GM18868 (cell line): ENCODE measurements around the gene PTH2.
"Not testable (repeated sequence)": the region's sequence is repeated elsewhere in the genome, so short reads cannot be mapped to it uniquely, and the experiment has no call there.

ENCODE experiments used
- ATAC-seq: cut with Tn5 transposase; IDR thresholded peaks from one replicate; pipeline ENCODE4 v1.9.1; 2021; ENCODE audit warnings: mild to moderate bottlenecking, moderate library complexity; ENCODE audit not compliant: unreplicated experiment

The PTH2 gene, protein sequence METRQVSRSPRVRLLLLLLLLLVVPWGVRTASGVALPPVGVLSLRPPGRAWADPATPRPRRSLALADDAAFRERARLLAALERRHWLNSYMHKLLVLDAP

DNA sequence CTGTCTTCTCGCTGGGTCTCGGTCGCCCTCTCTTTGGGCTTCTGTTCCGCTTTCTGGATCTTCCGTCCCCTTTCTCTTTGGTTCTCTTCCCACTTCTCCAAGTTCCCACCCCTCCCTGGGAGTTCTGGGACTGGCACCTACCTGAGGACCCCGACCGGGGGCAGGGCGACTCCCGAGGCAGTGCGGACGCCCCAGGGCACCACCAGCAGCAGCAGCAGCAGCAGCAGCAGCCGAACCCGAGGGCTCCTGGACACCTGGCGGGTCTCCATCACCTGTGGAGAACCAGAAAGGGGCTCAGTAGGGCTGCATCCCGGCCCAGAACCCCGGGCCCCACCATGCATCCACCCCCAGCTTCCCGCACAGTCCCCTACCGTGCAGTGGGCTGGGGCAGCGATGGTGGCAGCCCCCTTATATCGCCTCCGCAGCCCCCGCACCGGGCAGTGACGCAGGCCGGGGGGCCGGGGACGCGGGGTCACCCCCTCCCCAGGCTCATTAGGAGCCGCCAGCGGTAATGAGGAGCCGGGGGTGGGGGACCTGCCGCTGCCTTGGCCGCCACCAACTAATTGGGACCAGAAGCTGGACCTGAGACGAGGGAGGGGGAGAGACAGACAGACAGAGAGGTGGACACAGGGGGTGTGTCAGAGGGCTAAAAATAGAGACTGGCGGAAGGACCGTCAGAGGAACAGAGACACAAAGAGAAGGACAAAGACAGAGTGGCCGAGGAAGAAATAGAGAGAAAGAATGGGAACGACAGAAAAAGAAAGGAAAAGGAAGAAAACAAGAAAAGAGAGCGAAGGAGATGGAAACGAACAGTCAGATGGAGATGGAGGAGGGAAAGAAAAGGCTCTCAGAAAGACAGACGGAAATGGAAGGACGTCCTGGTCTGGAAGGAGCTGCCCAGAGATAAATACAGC lies at the start of gene PTH2:
PTH2 (minus strand) TSS at position 371 of the 914 bp plus-strand sequence; CDS start at position 269, 102 bp downstream.
- no peak for ATAC-seq

DNA sequence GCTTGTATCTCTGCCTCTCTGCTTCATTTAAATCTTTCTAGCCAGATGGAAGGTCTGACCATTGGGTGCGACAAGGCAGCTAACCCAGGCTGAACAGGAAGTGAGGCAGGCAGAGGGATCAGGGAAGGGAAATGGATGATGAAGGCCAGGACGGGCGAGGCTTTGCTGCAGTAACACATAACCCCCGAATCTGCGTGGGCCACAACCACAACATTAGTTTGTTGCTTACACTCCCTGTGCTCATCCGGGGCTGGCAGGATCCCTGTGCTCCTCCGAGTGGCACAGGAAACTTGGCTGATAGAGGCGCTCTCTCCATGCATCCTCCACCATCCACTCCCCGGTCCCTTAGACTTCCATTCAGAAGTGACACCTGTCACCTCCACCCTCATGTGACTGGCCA lies 49.7 kb upstream of the PTH2 start:
- no peak for ATAC-seq

- ATAC-seq = no peak
These were observed 47.4 kb upstream of the PTH2 start for GRCh38 chr19:49470615-49470978.

DNA sequence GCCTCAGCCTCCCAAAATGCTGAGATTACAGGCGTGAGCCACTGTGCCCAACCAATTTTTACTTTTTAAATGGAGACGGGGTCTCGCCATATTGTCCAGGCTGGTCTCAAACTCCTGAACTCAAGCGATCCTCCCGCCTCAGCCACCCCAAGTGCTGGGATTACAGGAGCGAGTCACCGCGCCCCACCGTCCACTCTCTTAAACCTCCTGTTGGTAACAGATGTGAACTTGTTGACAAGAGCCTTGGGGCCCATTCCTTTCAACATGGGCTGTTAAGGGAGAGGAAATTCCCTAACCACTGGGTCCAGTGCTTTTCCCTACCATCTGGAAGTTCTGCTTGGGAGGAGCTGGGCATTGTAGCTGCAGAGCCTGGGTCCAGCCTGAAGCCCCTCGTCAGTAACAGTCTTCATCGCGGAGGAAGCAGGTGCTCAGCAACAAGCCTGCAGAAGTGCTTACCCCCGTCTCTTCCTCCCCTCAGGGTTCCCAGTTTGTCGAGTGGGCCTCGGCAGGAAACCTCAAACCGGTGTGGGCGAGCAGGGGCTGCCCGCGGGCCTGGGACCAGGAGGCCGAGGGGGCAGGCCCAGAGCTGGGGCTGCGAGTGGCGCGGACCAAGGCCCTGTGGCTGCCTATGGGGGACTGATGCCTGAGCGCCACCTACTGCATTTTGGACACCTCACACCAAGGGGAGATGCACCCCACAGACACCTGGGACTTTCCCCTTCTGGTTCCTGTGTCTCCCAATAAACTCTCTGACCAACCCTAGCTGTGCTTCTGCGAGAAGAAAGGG lies 46.8 kb upstream of the PTH2 start:
- ATAC-seq = peak; percentile 48

GRCh38 chr19:49468746-49469447 lies 45.7 kb upstream of the PTH2 start:
- ATAC-seq = peak; percentile 57

DNA sequence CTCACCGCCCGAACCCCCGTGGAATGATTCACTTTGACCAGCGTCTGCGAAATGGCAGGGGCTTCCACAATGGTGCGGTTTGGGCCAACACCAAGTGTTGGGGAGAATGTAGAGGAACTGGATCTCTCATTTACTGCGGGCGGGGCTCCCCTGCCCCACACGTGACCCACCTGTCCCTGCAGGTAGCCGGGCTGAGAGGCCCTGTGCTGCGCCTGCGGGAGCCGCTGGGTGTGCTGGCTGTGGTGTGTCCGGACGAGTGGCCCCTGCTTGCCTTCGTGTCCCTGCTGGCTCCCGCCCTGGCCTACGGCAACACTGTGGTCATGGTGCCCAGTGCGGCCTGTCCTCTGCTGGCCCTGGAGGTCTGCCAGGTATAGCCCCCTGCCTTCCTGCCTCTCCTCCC lies 45.0 kb upstream of the PTH2 start:
- ATAC-seq = no peak

- ATAC-seq = no peak
These were observed 42.1 kb upstream of the PTH2 start for GRCh38 chr19:49465371-49465770.

- no peak for ATAC-seq
These were observed 40.9 kb upstream of the PTH2 start for GRCh38 chr19:49463960-49464740.

DNA sequence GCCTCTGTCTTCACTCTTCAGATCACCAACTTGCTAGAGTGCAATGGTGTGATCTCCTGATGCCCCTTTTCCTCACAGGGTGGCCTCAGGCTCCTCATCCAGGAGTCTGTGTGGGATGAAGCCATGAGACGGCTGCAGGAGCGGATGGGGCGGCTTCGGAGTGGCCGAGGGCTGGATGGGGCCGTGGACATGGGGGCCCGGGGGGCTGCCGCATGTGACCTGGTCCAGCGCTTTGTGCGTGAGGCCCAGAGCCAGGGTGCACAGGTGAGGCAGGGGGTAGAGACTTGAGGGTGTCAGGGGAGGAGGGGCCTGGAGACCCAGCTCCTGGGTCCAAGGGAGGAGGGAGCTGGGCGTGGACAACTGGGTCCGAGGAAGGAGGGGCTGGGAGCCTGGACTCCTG lies 39.3 kb upstream of the PTH2 start:
- ATAC-seq = no peak

DNA sequence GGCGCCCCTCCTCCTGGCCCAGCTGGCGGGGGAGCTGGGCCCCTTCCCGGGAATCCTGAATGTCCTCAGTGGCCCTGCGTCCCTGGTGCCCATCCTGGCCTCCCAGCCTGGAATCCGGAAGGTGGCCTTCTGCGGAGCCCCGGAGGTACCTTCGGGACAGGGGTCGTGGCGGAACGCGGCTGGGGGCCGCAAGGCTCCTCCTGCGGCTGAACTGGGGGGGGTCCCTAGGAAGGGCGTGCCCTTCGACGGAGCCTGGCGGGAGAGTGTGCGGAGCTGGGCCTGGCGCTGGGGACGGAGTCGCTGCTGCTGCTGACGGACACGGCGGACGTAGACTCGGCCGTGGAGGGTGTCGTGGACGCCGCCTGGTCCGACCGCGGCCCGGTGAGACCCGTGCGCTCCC lies 38.4 kb upstream of the PTH2 start:
- ATAC-seq = no peak

DNA sequence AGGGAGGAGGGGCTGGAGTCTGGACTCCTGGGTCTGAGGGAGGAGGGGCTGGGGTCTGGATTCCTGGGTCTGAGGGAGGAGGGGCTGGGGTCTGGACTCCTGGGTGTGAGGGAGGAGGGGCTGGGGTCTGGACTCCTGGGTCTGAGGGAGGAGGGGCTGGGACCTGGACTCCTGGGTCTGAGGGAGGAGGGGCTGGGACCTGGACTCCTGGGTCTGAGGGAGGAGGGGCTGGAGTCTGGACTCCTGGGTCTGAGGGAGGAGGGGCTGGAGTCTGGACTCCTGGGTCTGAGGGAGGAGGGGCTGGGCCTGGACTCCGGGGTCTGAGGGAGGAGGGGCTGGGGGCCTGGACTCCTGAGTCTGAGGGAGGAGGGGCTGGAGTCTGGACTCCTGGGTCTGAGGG lies 37.9 kb upstream of the PTH2 start:
- ATAC-seq = not testable (repeated sequence)

GRCh38 chr19:49459388-49459787 lies 36.1 kb upstream of the PTH2 start:
- ATAC-seq = no peak

DNA sequence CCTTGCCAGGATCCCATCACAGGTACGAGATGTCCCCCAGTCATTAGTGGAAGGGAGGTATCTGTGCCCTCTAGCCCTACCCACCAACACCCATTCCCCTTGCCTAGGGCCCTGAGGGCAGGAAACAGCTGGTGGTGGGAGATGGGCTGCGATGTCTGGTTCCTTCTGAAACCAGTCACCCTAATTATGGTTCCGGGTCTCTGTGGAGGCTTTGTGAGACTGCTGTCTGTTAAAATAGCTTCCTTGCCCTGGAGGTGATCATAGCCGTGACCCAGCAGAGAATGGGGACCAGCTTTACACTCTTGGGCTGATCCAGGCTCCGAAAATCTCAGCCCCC lies 35.3 kb upstream of the PTH2 start:
- ATAC-seq = no peak

DNA sequence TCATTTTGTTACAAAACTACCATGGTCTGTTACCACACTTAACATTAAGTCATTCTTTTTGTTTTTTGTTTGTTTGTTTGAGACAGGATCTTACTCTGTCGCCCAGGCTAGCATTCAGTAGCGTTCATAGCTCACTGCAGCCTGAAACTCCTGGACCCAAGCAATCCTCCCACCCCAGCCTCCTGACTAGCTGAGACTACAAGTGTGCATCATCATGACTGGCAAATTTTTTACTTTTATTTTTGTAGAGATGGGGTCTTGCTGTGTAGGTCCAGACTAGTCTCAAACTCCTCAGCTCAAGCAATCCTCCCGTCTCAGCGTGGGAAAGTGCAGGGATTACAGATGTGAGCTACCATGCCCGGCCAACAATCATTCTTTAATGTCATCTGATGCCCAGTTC lies 33.1 kb upstream of the PTH2 start:
- no peak for ATAC-seq

DNA sequence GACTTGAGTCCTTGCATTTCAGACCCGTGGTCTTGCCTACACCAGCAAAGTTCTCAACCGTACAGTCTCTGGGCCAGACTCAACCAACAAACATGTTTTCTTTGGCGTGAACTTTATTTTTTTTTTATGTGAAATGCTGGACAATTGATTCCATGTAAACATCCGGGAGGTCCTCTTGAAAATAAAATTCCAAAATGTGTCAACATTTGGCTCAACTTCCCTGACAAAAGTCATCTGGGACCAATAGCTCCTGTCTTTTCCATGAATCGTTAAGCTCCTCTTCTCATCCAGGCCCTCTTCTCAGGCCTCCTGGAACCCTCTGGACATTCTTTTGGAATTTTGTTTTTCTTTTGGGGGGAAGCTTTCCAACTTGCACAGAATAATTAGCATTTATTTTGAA lies 32.5 kb upstream of the PTH2 start:
- ATAC-seq = no peak

DNA sequence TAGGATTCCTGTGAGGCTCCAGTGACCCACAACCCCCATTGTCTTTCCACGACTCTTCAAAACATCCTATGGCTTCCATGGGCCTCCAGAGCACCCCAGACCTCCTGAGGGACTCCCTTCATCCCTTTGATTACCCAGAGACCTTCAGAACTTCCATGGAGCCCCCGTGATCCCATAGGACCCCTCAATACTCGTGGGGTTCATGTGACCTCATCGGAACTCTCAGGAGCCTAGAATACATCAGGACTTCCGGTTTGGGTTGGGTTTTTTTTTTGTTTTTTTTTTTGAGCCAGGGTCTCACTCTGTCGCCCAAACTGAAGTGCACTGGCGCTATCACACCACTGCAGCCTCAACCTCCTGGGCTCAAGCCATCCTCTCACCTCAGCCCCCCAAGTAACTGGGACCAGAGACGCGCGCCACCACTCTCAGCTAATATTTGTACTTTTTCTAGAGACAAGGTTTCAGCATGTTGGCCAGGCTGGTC lies 30.6 kb upstream of the PTH2 start:
- ATAC-seq = no peak

DNA sequence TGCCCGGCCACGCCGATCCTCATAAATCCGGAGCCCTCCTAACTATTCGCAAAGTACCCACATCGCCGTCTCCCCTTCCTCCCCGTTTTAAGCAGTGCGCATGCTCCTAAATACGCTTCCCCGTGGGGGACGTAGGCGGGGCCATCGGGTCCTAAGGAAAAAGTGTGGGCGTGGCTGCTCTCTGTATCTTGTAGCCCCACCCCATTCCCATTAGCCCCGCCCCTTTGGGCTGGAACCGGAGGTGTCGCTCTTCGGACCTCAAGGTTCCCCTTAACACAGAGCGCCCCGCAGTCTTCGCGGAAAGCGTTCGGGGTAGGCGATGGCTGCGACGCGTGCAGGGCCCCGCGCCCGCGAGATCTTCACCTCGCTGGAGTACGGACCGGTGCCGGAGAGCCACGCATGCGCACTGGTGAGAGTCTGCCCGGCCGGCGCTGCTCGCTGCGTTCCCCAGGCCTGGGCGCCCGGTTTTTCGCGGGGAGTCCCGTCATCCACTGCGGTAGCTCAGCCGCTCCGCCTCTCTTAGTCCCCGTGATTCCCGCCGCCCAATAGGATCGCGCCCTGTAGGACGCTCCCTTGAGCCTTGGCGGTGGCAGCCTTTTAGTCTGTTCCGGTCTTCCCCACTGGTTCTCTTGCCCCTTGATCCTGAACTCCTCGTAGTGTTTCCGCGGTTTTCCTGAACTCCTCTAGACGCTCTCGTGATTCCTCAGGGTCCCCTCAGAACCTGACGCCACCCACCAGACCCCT lies 29.9 kb upstream of the PTH2 start, which contains the start of gene ALDH16A1:
ALDH16A1 (plus strand) TSS at position 213 of the 744 bp plus-strand sequence; CDS start at position 320, 107 bp downstream.
- peak; percentile 85 for ATAC-seq

DNA sequence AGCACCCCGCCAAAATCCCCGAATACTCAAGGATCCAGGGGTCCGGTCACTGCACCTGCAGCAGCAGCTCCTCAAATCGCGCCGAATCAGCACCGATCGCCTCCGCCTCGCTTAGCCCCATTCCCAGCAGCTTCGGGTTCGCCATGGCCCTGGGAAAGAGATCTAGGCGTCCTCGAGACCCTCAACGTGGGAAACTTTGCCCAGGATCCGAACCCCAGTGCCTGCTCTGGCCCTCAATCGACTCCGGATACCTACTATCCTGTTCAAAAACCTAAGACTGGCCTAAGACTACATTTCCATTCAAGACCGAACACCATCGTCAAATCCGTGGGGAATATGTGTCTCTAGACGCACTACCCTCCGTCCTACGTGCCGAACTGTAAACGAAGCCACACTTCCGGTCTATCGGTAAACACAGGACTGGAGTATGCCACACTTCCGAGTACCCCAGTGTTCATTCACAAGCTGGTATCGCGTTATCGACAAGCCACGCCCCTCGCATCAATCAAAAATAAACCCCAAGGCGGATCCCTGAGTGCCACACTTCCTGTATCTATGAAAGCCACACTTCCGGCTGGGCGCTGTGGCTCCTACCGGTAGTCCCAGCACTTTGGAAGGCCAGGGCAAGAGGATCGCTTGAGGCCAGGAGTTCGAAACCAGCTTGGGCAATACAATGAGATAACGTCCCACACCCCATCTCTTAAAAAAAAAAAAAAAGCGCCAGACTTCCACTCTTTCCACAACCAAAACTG lies 28.4 kb upstream of the PTH2 start, which contains the start of gene PIH1D1:
PIH1D1 (minus strand) TSS at position 385 of the 752 bp plus-strand sequence; CDS start at position 145, 240 bp downstream.
- ATAC-seq = peak; percentile 54

DNA sequence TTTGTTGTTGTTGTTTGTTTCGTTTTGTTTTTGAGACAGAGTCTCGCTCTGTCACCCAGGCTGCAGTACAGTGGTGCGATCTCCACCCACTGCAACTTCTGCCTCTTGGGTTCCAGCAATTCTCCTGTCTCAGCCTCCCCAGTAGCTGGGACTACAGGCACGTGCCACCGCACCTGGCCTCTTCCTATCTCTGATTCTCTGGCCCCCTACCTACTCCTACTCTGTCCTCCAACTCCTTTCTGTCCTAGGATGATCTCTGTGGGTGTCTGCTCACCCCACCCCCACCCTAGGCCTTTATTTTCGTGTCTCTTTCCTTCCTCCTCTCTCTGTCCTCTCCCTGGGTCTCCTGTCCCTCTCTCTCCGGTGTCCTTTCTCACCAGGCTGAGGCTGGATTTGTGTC lies 27.2 kb upstream of the PTH2 start:
- no peak for ATAC-seq
